HL-60 (cell line): ENCODE measurements around the gene MDGA2.

Experiments
- DNase-seq, 2 experiments: peaks; one replicate each; pipeline ENCODE4 v3.0.0-alpha.2; 2010 to 2020; ENCODE audit warnings: low read depth in 1 of 2, low spot score in 1 of 2
- H3K27ac ChIP-seq: fragments of 250-450 bp; sonication (Bioruptor Pico); replicated peaks from 2 replicates; pipeline ENCODE4 v1.5.1; 2020; ENCODE audit warnings: mild to moderate bottlenecking, moderate library complexity
- H3K27me3 ChIP-seq: fragments of 250-450 bp; sonication (Bioruptor Pico); 2 replicates; pipeline ENCODE4 v1.5.1; 2021; ENCODE audit warnings: mild to moderate bottlenecking, moderate library complexity; ENCODE audit not compliant: insufficient read depth, poor library complexity, severe bottlenecking
- H3K4me3 ChIP-seq: replicated peaks from 2 replicates; pipeline ENCODE4 v1.5.1; 2011; ENCODE audit warnings: mild to moderate bottlenecking, control low read depth, low read length; ENCODE audit not compliant: insufficient read depth
- CTCF ChIP-seq: IDR thresholded peaks from one replicate; pipeline ENCODE4 v1.5.1; 2011; ENCODE audit warnings: low read length, control low read depth, inconsistent platforms; ENCODE audit not compliant: insufficient read depth
- GABPA ChIP-seq: IDR thresholded peaks from 2 replicates; pipeline ENCODE4 v1.6.1; 2012; ENCODE audit warnings: low read depth
- POLR2AphosphoS5 ChIP-seq: IDR thresholded peaks from 2 replicates; pipeline ENCODE4 v1.6.1; 2012; ENCODE audit warnings: low read depth
- REST ChIP-seq: IDR thresholded peaks from 2 replicates; pipeline ENCODE4 v1.6.1; 2012; ENCODE audit warnings: low read depth; ENCODE audit not compliant: insufficient replicate concordance
- SPI1 ChIP-seq: IDR thresholded peaks from 2 replicates; pipeline ENCODE4 v1.6.1; 2012; ENCODE audit warnings: low read depth, mild to moderate bottlenecking, borderline replicate concordance

MDGA2 gene

GRCh38 chr14:47120645-47121044, 554.8 kb downstream of the MDGA2 start:
- Histone ChIP-seq H3K4me3 (no peak overlapping the region), H3K27me3 (no peaks in the 10 kb centered on the region), H3K27ac (no peak overlapping the region)
- TF ChIP-seq REST (no peak), GABPA (no peak), CTCF (no peak), POLR2AphosphoS5 (no peak), SPI1 (no peak)
- no peak for DNase-seq

- Histone ChIP-seq H3K4me3 (no peak overlapping the region), H3K27me3 (no peaks in the 10 kb centered on the region), H3K27ac (no peak overlapping the region)
- TF ChIP-seq CTCF (no peak), REST (no peak), POLR2AphosphoS5 (no peak), GABPA (no peak), SPI1 (no peak)
- no peak for DNase-seq
Observed at GRCh38 chr14:47103771-47104170, 571.6 kb downstream of the MDGA2 start.

- no peak for TF ChIP-seq REST
- no peak for TF ChIP-seq CTCF
- TF ChIP-seq SPI1: no peak
- TF ChIP-seq GABPA: no peak
- no peak for TF ChIP-seq POLR2AphosphoS5
- no peak overlapping the region for H3K27ac ChIP-seq
- no peak for DNase-seq
- H3K27me3 ChIP-seq: no peaks in the 10 kb centered on the region
- no peak overlapping the region for H3K4me3 ChIP-seq
Observed at GRCh38 chr14:47102472-47102871, 572.9 kb downstream of the MDGA2 start.
